Uterus (tissue), 2 donors: ENCODE data around the gene WDR55.

ENCODE experiments used
- CTCF ChIP-seq, 4 experiments: fragments of 200-600 bp in 2 of 4; fragments of 450-650 bp in 2 of 4; sonication (generic) in 2 of 4; IDR thresholded peaks; one replicate each; pipeline ENCODE4 v1.5.1; 2016 to 2019; ENCODE audit warnings: antibody characterized with exemption in 4 of 4, mild to moderate bottlenecking in 2 of 4, moderate library complexity in 1 of 4
- POLR2A ChIP-seq, 2 donors: fragments of 450-650 bp; IDR thresholded peaks; one replicate each; pipeline ENCODE4 v1.6.1; 2016; ENCODE audit warnings: antibody characterized with exemption in 2 of 2, mild to moderate bottlenecking in 1 of 2, moderate library complexity in 1 of 2

DNA sequence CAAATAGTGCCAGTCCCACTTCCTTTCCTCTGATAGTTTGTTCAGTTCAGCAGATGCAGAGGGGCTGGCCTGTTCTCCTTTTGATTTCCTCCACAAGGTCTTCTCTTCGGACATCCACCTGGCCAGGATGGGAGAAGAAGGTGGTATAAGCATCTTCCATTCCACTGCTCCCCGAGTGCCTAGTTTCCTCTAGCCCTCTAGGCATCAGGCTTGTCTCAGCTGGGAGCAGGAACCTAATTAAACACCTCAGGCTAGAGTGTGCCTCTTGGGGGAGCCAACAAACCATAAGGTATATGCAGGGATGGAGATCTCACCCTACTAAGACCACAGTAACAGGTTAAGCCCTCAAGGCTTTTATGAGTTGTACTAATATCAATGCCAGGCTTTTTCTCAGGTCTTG lies 9.5 kb downstream of the WDR55 start:
- TF ChIP-seq POLR2A (IDR thresholded peaks at IDR 0.05) (no peak), CTCF (IDR thresholded peaks at IDR 0.05) (no peak)
